Transverse colon (tissue), 3 donors: ENCODE measurements around the gene WWOX.

Experiments used
- CTCF ChIP-seq, 5 experiments: fragments of 200-600 bp in 3 of 5; fragments of 450-650 bp in 2 of 5; sonication (generic) in 3 of 5; IDR thresholded peaks; 1 replicate in 2 of 5; 2 replicates in 3 of 5; pipeline ENCODE4 v1.5.1; 2016 to 2017; ENCODE audit warnings: antibody characterized with exemption in 5 of 5, inconsistent platforms in 3 of 5, mild to moderate bottlenecking in 2 of 5, moderate library complexity in 1 of 5
- EP300 ChIP-seq: sonication (generic); formaldehyde crosslinking; IDR thresholded peaks from one replicate; pipeline ENCODE4 v1.6.1; 2017; ENCODE audit warnings: antibody characterized with exemption, low read depth
- POLR2A ChIP-seq: fragments of 450-650 bp; IDR thresholded peaks from one replicate; pipeline ENCODE4 v1.6.1; 2016; ENCODE audit warnings: antibody characterized with exemption, mild to moderate bottlenecking, moderate library complexity

GRCh38 chr16:78925083-78925767, 825.8 kb downstream of the WWOX start:
- TF ChIP-seq POLR2A (no peak), CTCF (IDR thresholded peaks at IDR 0.05) (peak; percentile 39 to 55 (median 44)), EP300 (no peak)
